Mucosa of stomach (tissue), 1 donor: Measurements from ENCODE around the gene RASGRP3.

Experiments used
- H3K27me3 ChIP-seq: one replicate; pipeline ENCODE4 v1.7.0; 2013; ENCODE audit warnings: mild to moderate bottlenecking, low read length; ENCODE audit not compliant: control insufficient read depth, insufficient read depth
- H3K36me3 ChIP-seq: one replicate; pipeline ENCODE4 v1.7.0; 2013; ENCODE audit warnings: low read length; ENCODE audit not compliant: control insufficient read depth, insufficient read depth
- H3K4me1 ChIP-seq: one replicate; pipeline ENCODE4 v1.7.0; 2013; ENCODE audit warnings: mild to moderate bottlenecking, low read length; ENCODE audit not compliant: control insufficient read depth, insufficient read depth
- H3K4me3 ChIP-seq: one replicate; pipeline ENCODE4 v1.7.0; 2013; ENCODE audit warnings: low read length
- H3K9ac ChIP-seq: one replicate; pipeline ENCODE4 v1.7.0; 2013; ENCODE audit warnings: mild to moderate bottlenecking, low read length, moderate library complexity
- H3K9me3 ChIP-seq: one replicate; pipeline ENCODE4 v1.7.0; 2013; ENCODE audit warnings: mild to moderate bottlenecking, low read length, moderate library complexity; ENCODE audit not compliant: control insufficient read depth
- donor health status: Pancreatic carcinoma.

The RASGRP3 gene

GRCh38 chr2:33535421-33535820 is 59.0 kb downstream of the RASGRP3 start:
- H3K4me1 ChIP-seq: no peaks in the 10 kb centered on the region
- no peaks in the 10 kb centered on the region for H3K27me3 ChIP-seq
- no peak overlapping the region for H3K9ac ChIP-seq
- no peaks in the 10 kb centered on the region for H3K9me3 ChIP-seq
- no peak overlapping the region for H3K4me3 ChIP-seq
- no peaks in the 10 kb centered on the region for H3K36me3 ChIP-seq

GRCh38 chr2:33541243-33541642 is 64.8 kb downstream of the RASGRP3 start:
- no peaks in the 10 kb centered on the region for H3K36me3 ChIP-seq
- no peaks in the 10 kb centered on the region for H3K27me3 ChIP-seq
- no peak overlapping the region for H3K9ac ChIP-seq
- H3K4me1 ChIP-seq: no peaks in the 10 kb centered on the region
- H3K4me3 ChIP-seq: no peak overlapping the region
- no peaks in the 10 kb centered on the region for H3K9me3 ChIP-seq

GRCh38 chr2:33550206-33550605 is 73.8 kb downstream of the RASGRP3 start:
- Histone ChIP-seq H3K27me3 (no peaks in the 10 kb centered on the region), H3K36me3 (no peaks in the 10 kb centered on the region), H3K9me3 (no peaks in the 10 kb centered on the region), H3K9ac (no peak overlapping the region), H3K4me3 (no peak overlapping the region), H3K4me1 (no peaks in the 10 kb centered on the region)

- no peaks in the 10 kb centered on the region for H3K36me3 ChIP-seq
- H3K9ac ChIP-seq: no peak overlapping the region
- H3K4me1 ChIP-seq: no peaks in the 10 kb centered on the region
- H3K9me3 ChIP-seq: no peaks in the 10 kb centered on the region
- H3K27me3 ChIP-seq: no peaks in the 10 kb centered on the region
- H3K4me3 ChIP-seq: no peak overlapping the region
Measured at GRCh38 chr2:33552758-33553461, 76.5 kb downstream of the RASGRP3 start.

GRCh38 chr2:33555681-33556080 is 79.2 kb downstream of the RASGRP3 start:
- Histone ChIP-seq H3K36me3 (no peaks in the 10 kb centered on the region), H3K4me1 (no peaks in the 10 kb centered on the region), H3K4me3 (no peak overlapping the region), H3K9ac (no peak overlapping the region), H3K9me3 (no peaks in the 10 kb centered on the region), H3K27me3 (no peaks in the 10 kb centered on the region)

- no peaks in the 10 kb centered on the region for H3K4me1 ChIP-seq
Measured at GRCh38 chr2:33559328-33559727, 82.9 kb downstream of the RASGRP3 start.

GRCh38 chr2:33560017-33560416 is 83.6 kb downstream of the RASGRP3 start:
- Histone ChIP-seq H3K9ac (no peak overlapping the region), H3K9me3 (no peaks in the 10 kb centered on the region), H3K4me1 (no peaks in the 10 kb centered on the region), H3K27me3 (no peaks in the 10 kb centered on the region), H3K4me3 (no peak overlapping the region), H3K36me3 (no peaks in the 10 kb centered on the region)

More at GRCh38 chr2:33559328-33559727, 82.9 kb downstream of the RASGRP3 start:
- H3K9ac ChIP-seq: no peak overlapping the region
- no peaks in the 10 kb centered on the region for H3K27me3 ChIP-seq
- H3K36me3 ChIP-seq: no peaks in the 10 kb centered on the region
- no peak overlapping the region for H3K4me3 ChIP-seq
- H3K9me3 ChIP-seq: no peaks in the 10 kb centered on the region

GRCh38 chr2:33561872-33562271 is 85.4 kb downstream of the RASGRP3 start:
- H3K36me3 ChIP-seq: no peaks in the 10 kb centered on the region
- H3K4me1 ChIP-seq: no peaks in the 10 kb centered on the region
- no peaks in the 10 kb centered on the region for H3K9me3 ChIP-seq
- H3K4me3 ChIP-seq: no peak overlapping the region
- no peak overlapping the region for H3K9ac ChIP-seq
- H3K27me3 ChIP-seq: no peaks in the 10 kb centered on the region

- H3K4me3 ChIP-seq: no peak overlapping the region
Measured at GRCh38 chr2:33570681-33571080, 94.2 kb downstream of the RASGRP3 start.

GRCh38 chr2:33573657-33574056 is 97.2 kb downstream of the RASGRP3 start:
- no peak overlapping the region for H3K9ac ChIP-seq
- no peaks in the 10 kb centered on the region for H3K36me3 ChIP-seq
- H3K9me3 ChIP-seq: no peaks in the 10 kb centered on the region
- H3K27me3 ChIP-seq: no peaks in the 10 kb centered on the region
- no peaks in the 10 kb centered on the region for H3K4me1 ChIP-seq
- H3K4me3 ChIP-seq: no peak overlapping the region

More at GRCh38 chr2:33570681-33571080, 94.2 kb downstream of the RASGRP3 start:
- Histone ChIP-seq H3K4me1 (no peaks in the 10 kb centered on the region), H3K9ac (no peak overlapping the region), H3K36me3 (no peaks in the 10 kb centered on the region), H3K27me3 (no peaks in the 10 kb centered on the region), H3K9me3 (no peaks in the 10 kb centered on the region)

GRCh38 chr2:33577084-33577483 is 100.6 kb downstream of the RASGRP3 start:
- no peaks in the 10 kb centered on the region for H3K27me3 ChIP-seq
- no peak overlapping the region for H3K9ac ChIP-seq
- H3K4me1 ChIP-seq: no peaks in the 10 kb centered on the region
- H3K9me3 ChIP-seq: no peaks in the 10 kb centered on the region
- H3K4me3 ChIP-seq: no peak overlapping the region
- no peaks in the 10 kb centered on the region for H3K36me3 ChIP-seq

GRCh38 chr2:33577668-33578067 is 101.2 kb downstream of the RASGRP3 start:
- Histone ChIP-seq H3K9me3 (no peaks in the 10 kb centered on the region), H3K9ac (no peak overlapping the region), H3K4me3 (no peak overlapping the region), H3K36me3 (no peaks in the 10 kb centered on the region), H3K4me1 (no peaks in the 10 kb centered on the region), H3K27me3 (no peaks in the 10 kb centered on the region)

- Histone ChIP-seq H3K27me3 (no peaks in the 10 kb centered on the region), H3K36me3 (no peaks in the 10 kb centered on the region), H3K4me1 (no peaks in the 10 kb centered on the region), H3K9me3 (no peaks in the 10 kb centered on the region), H3K9ac (no peak overlapping the region), H3K4me3 (no peak overlapping the region)
Measured at GRCh38 chr2:33579227-33579626, 102.8 kb downstream of the RASGRP3 start.
